A673 (cell line): Measurements from ENCODE around the gene TOM1L2.

Experiments
- EZH2 ChIP-seq: fragments of 200-600 bp; sonication (generic); IDR thresholded peaks from 2 replicates; pipeline ENCODE4 v1.6.1; 2017; ENCODE audit warnings: borderline replicate concordance, low read depth, mild to moderate bottlenecking, mixed read lengths, antibody characterized with exemption, low read length; ENCODE audit not compliant: poor library complexity, severe bottlenecking
- TF ChIP-seq, protein P1 (sequence below): fragments of 300-800, 200-600 bp; sonication (generic); conservative IDR thresholded peaks from 2 replicates; pipeline ENCODE4 v1.5.1; 2017; ENCODE audit warnings: low read depth, mild to moderate bottlenecking, antibody characterized with exemption, low read length, moderate library complexity, mixed read lengths

DNA sequence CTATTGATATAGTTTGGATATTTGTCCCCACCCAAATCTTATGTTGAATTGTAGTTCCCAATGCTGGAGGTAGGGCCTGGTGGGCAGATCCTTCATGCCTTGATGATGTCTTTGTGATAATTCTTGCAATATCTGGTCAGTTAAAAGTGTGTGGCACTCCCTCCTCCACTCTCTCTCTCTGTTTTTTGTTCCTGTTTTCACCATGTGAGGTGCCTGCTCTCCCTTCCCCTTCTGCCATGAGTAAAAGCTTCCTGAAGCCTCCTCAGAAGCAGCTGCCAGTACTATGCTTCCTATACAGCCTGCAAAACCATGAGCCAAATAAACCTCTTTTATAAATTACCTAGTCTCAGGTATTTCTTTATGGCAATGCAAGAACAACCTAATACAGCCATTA is 47.3 kb downstream of the TOM1L2 start:
- TF ChIP-seq, protein P1, sequence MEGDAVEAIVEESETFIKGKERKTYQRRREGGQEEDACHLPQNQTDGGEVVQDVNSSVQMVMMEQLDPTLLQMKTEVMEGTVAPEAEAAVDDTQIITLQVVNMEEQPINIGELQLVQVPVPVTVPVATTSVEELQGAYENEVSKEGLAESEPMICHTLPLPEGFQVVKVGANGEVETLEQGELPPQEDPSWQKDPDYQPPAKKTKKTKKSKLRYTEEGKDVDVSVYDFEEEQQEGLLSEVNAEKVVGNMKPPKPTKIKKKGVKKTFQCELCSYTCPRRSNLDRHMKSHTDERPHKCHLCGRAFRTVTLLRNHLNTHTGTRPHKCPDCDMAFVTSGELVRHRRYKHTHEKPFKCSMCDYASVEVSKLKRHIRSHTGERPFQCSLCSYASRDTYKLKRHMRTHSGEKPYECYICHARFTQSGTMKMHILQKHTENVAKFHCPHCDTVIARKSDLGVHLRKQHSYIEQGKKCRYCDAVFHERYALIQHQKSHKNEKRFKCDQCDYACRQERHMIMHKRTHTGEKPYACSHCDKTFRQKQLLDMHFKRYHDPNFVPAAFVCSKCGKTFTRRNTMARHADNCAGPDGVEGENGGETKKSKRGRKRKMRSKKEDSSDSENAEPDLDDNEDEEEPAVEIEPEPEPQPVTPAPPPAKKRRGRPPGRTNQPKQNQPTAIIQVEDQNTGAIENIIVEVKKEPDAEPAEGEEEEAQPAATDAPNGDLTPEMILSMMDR: no peak
- TF ChIP-seq EZH2: no peak
